A549 (cell line): Measurements from ENCODE around the gene PRKAG2.

Source experiments
- CBX8 ChIP-seq: fragments of 200-600 bp; sonication (generic); IDR thresholded peaks from 2 replicates; pipeline ENCODE4 v1.6.1; 2016
- MAZ ChIP-seq: fragments of 150-350 bp; IDR thresholded peaks from 2 replicates; pipeline ENCODE4 v1.6.1; 2014; ENCODE audit warnings: antibody characterized with exemption, low read depth, low read length, borderline replicate concordance
- NFE2L2 ChIP-seq: fragments of 150-350 bp; conservative IDR thresholded peaks from 2 replicates; pipeline ENCODE4 v1.6.1; 2014; ENCODE audit warnings: low read length
- POLR2A ChIP-seq: IDR thresholded peaks from 2 replicates; pipeline ENCODE4 v1.6.1; 2012; ENCODE audit warnings: mild to moderate bottlenecking, low read length
- POLR2AphosphoS2 ChIP-seq: conservative IDR thresholded peaks from 2 replicates; pipeline ENCODE4 v1.6.1; 2012; ENCODE audit warnings: low read length, improper control_type of control experiment, inconsistent platforms
- TF ChIP-seq, protein P1 (sequence below): fragments of >200 bp; sonication (Bioruptor Twin); formaldehyde crosslinking; IDR thresholded peaks from 3 replicates; pipeline ENCODE4 v1.5.1; 2016
- TF ChIP-seq, protein P2 (sequence below): fragments of 150-350 bp; IDR thresholded peaks from 2 replicates; pipeline ENCODE4 v1.6.1; 2014; ENCODE audit warnings: low read depth, mild to moderate bottlenecking, low read length

- TF ChIP-seq POLR2AphosphoS2: no peak
- no peak for TF ChIP-seq CBX8
- no peak for TF ChIP-seq NFE2L2
- TF ChIP-seq, protein P1, sequence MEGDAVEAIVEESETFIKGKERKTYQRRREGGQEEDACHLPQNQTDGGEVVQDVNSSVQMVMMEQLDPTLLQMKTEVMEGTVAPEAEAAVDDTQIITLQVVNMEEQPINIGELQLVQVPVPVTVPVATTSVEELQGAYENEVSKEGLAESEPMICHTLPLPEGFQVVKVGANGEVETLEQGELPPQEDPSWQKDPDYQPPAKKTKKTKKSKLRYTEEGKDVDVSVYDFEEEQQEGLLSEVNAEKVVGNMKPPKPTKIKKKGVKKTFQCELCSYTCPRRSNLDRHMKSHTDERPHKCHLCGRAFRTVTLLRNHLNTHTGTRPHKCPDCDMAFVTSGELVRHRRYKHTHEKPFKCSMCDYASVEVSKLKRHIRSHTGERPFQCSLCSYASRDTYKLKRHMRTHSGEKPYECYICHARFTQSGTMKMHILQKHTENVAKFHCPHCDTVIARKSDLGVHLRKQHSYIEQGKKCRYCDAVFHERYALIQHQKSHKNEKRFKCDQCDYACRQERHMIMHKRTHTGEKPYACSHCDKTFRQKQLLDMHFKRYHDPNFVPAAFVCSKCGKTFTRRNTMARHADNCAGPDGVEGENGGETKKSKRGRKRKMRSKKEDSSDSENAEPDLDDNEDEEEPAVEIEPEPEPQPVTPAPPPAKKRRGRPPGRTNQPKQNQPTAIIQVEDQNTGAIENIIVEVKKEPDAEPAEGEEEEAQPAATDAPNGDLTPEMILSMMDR: no peak
- TF ChIP-seq MAZ: no peak
- no peak for TF ChIP-seq POLR2A
- TF ChIP-seq, protein P2, sequence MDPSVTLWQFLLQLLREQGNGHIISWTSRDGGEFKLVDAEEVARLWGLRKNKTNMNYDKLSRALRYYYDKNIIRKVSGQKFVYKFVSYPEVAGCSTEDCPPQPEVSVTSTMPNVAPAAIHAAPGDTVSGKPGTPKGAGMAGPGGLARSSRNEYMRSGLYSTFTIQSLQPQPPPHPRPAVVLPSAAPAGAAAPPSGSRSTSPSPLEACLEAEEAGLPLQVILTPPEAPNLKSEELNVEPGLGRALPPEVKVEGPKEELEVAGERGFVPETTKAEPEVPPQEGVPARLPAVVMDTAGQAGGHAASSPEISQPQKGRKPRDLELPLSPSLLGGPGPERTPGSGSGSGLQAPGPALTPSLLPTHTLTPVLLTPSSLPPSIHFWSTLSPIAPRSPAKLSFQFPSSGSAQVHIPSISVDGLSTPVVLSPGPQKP: no peak
These were observed 213.4 kb downstream of the PRKAG2 start for GRCh38 chr7:151663382-151664100.
